GM21825 (cell line): ENCODE results near the gene TWSG1.
"Not testable (repeated sequence)": the region's sequence is repeated elsewhere in the genome, so short reads cannot be mapped to it uniquely, and the experiment has no call there.

Experiments used
- ATAC-seq: cut with Tn5 transposase; IDR thresholded peaks from one replicate; pipeline ENCODE4 v1.9.1; 2021; ENCODE audit warnings: mild to moderate bottlenecking, moderate library complexity; ENCODE audit not compliant: unreplicated experiment

TWSG1 gene

GRCh38 chr18:9449600-9450414, 115.2 kb downstream of the TWSG1 start:
- no peak for ATAC-seq

- not testable (repeated sequence) for ATAC-seq
Measured at GRCh38 chr18:9450920-9451319, 116.3 kb downstream of the TWSG1 start.
